GM23338 (cell line): Measurements from ENCODE around the gene CORT. TPM values are rescaled to one million over a fixed set of nuclear protein-coding genes. Genes with fewer than 3 reads are reported as not detected.

Source experiments
- ATAC-seq: fragments of 200-7000 bp; cut with Tn5 transposase; 3 replicates; pipeline ENCODE4 v1.9.1; 2020
- DNase-seq: peaks from one replicate; pipeline ENCODE4 v3.0.0-alpha.2; 2015; ENCODE audit warnings: low spot score
- H2AFZ ChIP-seq: fragments of 200-600 bp; sonication (generic); 2 replicates; pipeline ENCODE4 v1.8.0; 2016; ENCODE audit warnings: antibody characterized with exemption, mild to moderate bottlenecking, moderate library complexity
- H3F3A ChIP-seq: fragments of 200-600 bp; sonication (generic); replicated peaks from 2 replicates; pipeline ENCODE4 v1.8.0; 2017; ENCODE audit warnings: antibody characterized with exemption, mixed run types, low read depth
- H3K27ac ChIP-seq: fragments of 200-600 bp; sonication (generic); 2 replicates; pipeline ENCODE4 v1.6.1; 2016; ENCODE audit warnings: low read depth
- H3K27me3 ChIP-seq: fragments of 200-600 bp; sonication (generic); 2 replicates; pipeline ENCODE4 v1.8.0; 2016; ENCODE audit warnings: mild to moderate bottlenecking, mixed run types, moderate library complexity; ENCODE audit not compliant: insufficient read depth
- H3K36me3 ChIP-seq: fragments of 200-600 bp; sonication (generic); 2 replicates; pipeline ENCODE4 v1.8.0; 2016; ENCODE audit warnings: mild to moderate bottlenecking; ENCODE audit not compliant: insufficient read depth
- H3K4me1 ChIP-seq: fragments of 200-600 bp; sonication (generic); 2 replicates; pipeline ENCODE4 v1.8.0; 2016; ENCODE audit warnings: mild to moderate bottlenecking, moderate library complexity; ENCODE audit not compliant: insufficient read depth
- H3K4me2 ChIP-seq: fragments of 200-600 bp; sonication (generic); 2 replicates; pipeline ENCODE4 v1.7.1; 2017; ENCODE audit warnings: mixed run types
- H3K4me3 ChIP-seq: fragments of 200-600 bp; sonication (generic); 2 replicates; pipeline ENCODE4 v1.6.1; 2016; ENCODE audit warnings: mixed run types
- H3K79me2 ChIP-seq: fragments of 200-600 bp; sonication (generic); replicated peaks from 2 replicates; pipeline ENCODE4 v1.8.0; 2017; ENCODE audit warnings: mild to moderate bottlenecking; ENCODE audit not compliant: insufficient read depth
- H3K9me2 ChIP-seq: fragments of 200-600 bp; sonication (generic); 2 replicates; pipeline ENCODE4 v1.8.0; 2017; ENCODE audit not compliant: insufficient read depth
- H4K20me1 ChIP-seq: fragments of 200-600 bp; sonication (generic); replicated peaks from 2 replicates; pipeline ENCODE4 v1.8.0; 2017; ENCODE audit warnings: mild to moderate bottlenecking; ENCODE audit not compliant: insufficient read depth
- H3K27ac Mint-ChIP-seq: 2 replicates; pipeline ENCODE4 v1.8.0; 2020; ENCODE audit warnings: inconsistent platforms, mild to moderate bottlenecking, moderate library complexity, mixed read lengths
- H3K27me3 Mint-ChIP-seq: 3 replicates; pipeline ENCODE4 v1.8.0; 2022; ENCODE audit warnings: low read depth, mild to moderate bottlenecking, moderate library complexity, mixed read lengths, inconsistent platforms; ENCODE audit not compliant: insufficient read depth, poor library complexity
- H3K36me3 Mint-ChIP-seq: 3 replicates; pipeline ENCODE4 v1.8.0; 2021; ENCODE audit warnings: low read depth, mild to moderate bottlenecking, inconsistent platforms, moderate library complexity, mixed read lengths
- H3K4me1 Mint-ChIP-seq: 3 replicates; pipeline ENCODE4 v1.8.0; 2020; ENCODE audit warnings: mild to moderate bottlenecking, inconsistent platforms, mixed read lengths
- H3K4me3 Mint-ChIP-seq: 3 replicates; pipeline ENCODE4 v1.8.0; 2021; ENCODE audit warnings: moderate library complexity, mild to moderate bottlenecking, inconsistent platforms, mixed read lengths
- H3K9me3 Mint-ChIP-seq: 3 replicates; pipeline ENCODE4 v1.8.0; 2020; ENCODE audit warnings: moderate library complexity, mild to moderate bottlenecking, inconsistent platforms, mixed read lengths
- CREB1 ChIP-seq: fragments of 250-450 bp; sonication (Bioruptor Pico); IDR thresholded peaks from 2 replicates; pipeline ENCODE4 v1.5.0; 2020; ENCODE audit warnings: low read depth, mild to moderate bottlenecking, moderate library complexity
- EZH2 ChIP-seq: fragments of 200-600 bp; sonication (generic); IDR thresholded peaks from one replicate; pipeline ENCODE4 v1.8.0; 2017; ENCODE audit warnings: antibody characterized with exemption, mild to moderate bottlenecking, low read depth; ENCODE audit not compliant: unreplicated experiment
- EZH2phosphoT487 ChIP-seq: fragments of 200-600 bp; sonication (generic); IDR thresholded peaks from one replicate; pipeline ENCODE4 v1.8.1; 2018; ENCODE audit warnings: antibody characterized with exemption; ENCODE audit not compliant: unreplicated experiment
- NANOG ChIP-seq: IDR thresholded peaks from 2 replicates; pipeline ENCODE4 v1.6.1; 2016; ENCODE audit warnings: antibody characterized with exemption, borderline replicate concordance
- STAT1 ChIP-seq: IDR thresholded peaks from one replicate; pipeline ENCODE4 v1.6.1; 2016; ENCODE audit warnings: antibody characterized with exemption; ENCODE audit not compliant: unreplicated experiment
- polyA plus RNA-seq: library from polyadenylated mRNA; unstranded; fragments of >200 nt; fragmentation: Nextera tagmentation; extraction: Ambion mirVana; gene quantifications from 2 replicates; pipeline ENCODE4 v1.2.1, GENCODE V29; 2016
- total RNA-seq: library from RNA; depleted of rRNA; stranded (reverse); fragments of >200 nt; shearing (Covaris generic); gene quantifications from 2 replicates; pipeline ENCODE4 v1.2.3, GENCODE V29; 2014
- TF ChIP-seq, protein P1 (sequence below): fragments of 250-450 bp; sonication (Bioruptor Pico); IDR thresholded peaks from 2 replicates; pipeline ENCODE4 v1.5.0; 2020; ENCODE audit warnings: mild to moderate bottlenecking, moderate library complexity

CORT gene
- total and polyA plus RNA-seq, 2 experiments from 2014 or later, result 1.4 TPM; not detected in 1

DNA sequence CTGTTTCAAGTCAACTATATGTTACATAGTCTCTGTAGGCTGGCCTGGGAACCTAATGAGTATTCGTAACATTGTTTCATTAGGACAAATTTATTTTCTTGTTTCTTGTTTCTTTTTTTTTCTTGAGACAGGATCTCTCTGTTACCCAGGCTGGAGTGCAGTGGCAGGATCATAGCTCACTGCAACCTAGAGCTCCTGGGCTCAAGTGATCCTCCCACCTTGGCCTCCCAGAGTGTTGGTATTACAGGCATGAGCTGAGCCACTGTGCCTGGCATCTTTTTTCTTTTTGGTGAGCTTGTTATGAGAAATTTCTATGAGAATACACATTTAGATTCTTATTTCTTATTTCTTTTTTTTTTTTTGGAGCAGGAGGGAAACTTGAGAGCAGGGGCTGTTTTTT is 12.8 kb upstream of the CORT start (continued):
- no peak for TF ChIP-seq EZH2

DNA sequence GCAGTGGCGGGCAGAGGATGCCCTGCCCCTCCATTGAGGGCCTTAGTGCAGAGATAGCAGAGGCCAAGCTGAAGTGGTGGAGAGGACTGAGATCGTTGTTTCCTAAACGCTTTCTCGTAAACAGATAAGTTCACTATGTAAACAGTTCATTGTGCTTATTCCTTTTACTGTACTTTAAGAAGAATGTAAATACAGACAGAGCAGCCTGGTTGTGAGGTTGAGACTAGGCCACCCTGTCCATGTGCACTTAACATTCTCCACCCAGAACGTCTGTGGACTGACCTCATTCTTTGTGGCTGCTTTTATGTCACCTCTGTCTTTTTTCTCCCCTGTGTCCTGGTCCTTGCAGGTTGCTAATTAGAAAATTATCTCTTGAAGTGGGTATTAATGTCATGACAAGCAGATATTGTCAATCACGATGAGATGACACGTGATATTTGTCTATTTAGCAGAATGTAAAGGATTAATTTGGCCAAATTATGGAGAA is 11.1 kb upstream of the CORT start:
- no peak overlapping the region for H3K4me3 ChIP-seq
- no peak overlapping the region for H2AFZ ChIP-seq
- H4K20me1 ChIP-seq, result no peaks in the 10 kb centered on the region; the same call in 1 of the 2 replicates
- Mint-ChIP-seq H3K4me1 (no peaks in the 10 kb centered on the region), H3K27me3 (peaks cover 3% of the 10 kb centered on the region), H3K4me3 (no peak overlapping the region), H3K27ac (no peak overlapping the region), H3K36me3 (peaks cover 4% of the 10 kb centered on the region; the same call in 2 of the 3 replicates), H3K9me3 (no peaks in the 10 kb centered on the region)
- ATAC-seq (no peak), DNase-seq (no peak)
- TF ChIP-seq EZH2phosphoT487 (no peak), EZH2 (no peak), CREB1 (CRISPR knock-in tag) (no peak), STAT1 (no peak), NANOG (no peak)
- TF ChIP-seq, protein P1, sequence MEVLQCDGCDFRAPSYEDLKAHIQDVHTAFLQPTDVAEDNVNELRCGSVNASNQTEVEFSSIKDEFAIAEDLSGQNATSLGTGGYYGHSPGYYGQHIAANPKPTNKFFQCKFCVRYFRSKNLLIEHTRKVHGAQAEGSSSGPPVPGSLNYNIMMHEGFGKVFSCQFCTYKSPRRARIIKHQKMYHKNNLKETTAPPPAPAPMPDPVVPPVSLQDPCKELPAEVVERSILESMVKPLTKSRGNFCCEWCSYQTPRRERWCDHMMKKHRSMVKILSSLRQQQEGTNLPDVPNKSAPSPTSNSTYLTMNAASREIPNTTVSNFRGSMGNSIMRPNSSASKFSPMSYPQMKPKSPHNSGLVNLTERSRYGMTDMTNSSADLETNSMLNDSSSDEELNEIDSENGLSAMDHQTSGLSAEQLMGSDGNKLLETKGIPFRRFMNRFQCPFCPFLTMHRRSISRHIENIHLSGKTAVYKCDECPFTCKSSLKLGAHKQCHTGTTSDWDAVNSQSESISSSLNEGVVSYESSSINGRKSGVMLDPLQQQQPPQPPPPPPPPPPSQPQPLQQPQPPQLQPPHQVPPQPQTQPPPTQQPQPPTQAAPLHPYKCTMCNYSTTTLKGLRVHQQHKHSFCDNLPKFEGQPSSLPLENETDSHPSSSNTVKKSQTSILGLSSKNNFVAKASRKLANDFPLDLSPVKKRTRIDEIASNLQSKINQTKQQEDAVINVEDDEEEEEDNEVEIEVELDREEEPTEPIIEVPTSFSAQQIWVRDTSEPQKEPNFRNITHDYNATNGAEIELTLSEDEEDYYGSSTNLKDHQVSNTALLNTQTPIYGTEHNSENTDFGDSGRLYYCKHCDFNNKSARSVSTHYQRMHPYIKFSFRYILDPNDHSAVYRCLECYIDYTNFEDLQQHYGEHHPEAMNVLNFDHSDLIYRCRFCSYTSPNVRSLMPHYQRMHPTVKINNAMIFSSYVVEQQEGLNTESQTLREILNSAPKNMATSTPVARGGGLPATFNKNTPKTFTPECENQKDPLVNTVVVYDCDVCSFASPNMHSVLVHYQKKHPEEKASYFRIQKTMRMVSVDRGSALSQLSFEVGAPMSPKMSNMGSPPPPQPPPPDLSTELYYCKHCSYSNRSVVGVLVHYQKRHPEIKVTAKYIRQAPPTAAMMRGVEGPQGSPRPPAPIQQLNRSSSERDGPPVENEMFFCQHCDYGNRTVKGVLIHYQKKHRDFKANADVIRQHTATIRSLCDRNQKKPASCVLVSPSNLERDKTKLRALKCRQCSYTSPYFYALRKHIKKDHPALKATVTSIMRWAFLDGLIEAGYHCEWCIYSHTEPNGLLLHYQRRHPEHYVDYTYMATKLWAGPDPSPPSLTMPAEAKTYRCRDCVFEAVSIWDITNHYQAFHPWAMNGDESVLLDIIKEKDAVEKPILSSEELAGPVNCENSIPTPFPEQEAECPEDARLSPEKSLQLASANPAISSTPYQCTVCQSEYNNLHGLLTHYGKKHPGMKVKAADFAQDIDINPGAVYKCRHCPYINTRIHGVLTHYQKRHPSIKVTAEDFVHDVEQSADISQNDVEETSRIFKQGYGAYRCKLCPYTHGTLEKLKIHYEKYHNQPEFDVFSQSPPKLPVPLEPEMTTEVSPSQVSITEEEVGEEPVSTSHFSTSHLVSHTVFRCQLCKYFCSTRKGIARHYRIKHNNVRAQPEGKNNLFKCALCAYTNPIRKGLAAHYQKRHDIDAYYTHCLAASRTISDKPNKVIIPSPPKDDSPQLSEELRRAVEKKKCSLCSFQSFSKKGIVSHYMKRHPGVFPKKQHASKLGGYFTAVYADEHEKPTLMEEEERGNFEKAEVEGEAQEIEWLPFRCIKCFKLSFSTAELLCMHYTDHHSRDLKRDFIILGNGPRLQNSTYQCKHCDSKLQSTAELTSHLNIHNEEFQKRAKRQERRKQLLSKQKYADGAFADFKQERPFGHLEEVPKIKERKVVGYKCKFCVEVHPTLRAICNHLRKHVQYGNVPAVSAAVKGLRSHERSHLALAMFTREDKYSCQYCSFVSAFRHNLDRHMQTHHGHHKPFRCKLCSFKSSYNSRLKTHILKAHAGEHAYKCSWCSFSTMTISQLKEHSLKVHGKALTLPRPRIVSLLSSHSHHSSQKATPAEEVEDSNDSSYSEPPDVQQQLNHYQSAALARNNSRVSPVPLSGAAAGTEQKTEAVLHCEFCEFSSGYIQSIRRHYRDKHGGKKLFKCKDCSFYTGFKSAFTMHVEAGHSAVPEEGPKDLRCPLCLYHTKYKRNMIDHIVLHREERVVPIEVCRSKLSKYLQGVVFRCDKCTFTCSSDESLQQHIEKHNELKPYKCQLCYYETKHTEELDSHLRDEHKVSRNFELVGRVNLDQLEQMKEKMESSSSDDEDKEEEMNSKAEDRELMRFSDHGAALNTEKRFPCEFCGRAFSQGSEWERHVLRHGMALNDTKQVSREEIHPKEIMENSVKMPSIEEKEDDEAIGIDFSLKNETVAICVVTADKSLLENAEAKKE, result no peak
- no peaks in the 10 kb centered on the region for H3K79me2 ChIP-seq
- H3K36me3 ChIP-seq, result no peaks in the 10 kb centered on the region
- H3F3A ChIP-seq, result no peaks in the 10 kb centered on the region
- no peaks in the 10 kb centered on the region for H3K27me3 ChIP-seq
- no peak overlapping the region for H3K4me2 ChIP-seq
- no peaks in the 10 kb centered on the region for H3K4me1 ChIP-seq
- H3K27ac ChIP-seq, result peak overlapping the region; percentile 33; the same call in 1 of the 2 replicates
- H3K9me2 ChIP-seq, result no peaks in the 10 kb centered on the region
